HPDE6-E6E7 (cell line): Measurements from ENCODE around the gene MAP2K6.
"Not testable (repeated sequence)": the region's sequence is repeated elsewhere in the genome, so short reads cannot be mapped to it uniquely, and the experiment has no call there.

Experiments
- DNase-seq: peaks from one replicate; pipeline ENCODE4 v3.0.0; 2011; ENCODE audit warnings: missing footprints; ENCODE audit errors: extremely low spot score

MAP2K6 gene

DNA sequence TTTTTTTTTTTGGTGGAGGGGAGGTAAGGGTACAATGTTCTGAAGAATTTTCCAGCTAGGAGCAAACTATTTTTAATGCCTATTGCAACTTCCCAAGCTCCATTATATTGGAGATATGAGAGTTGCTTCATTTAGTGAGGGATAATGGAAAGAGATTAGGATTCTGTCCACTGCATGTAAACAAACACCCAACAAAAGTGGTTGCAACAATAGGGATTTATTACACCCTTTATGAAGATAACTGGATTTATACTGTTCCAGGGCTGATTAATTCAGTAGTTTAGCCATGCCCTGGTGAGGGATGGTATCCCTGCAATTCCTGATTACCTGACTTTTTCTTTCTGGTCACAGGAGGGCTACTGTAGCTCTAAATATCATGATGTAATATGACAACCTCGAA lies 40.5 kb downstream of the MAP2K6 start:
- no peak for DNase-seq

GRCh38 chr17:69457603-69458002 lies 43.1 kb downstream of the MAP2K6 start:
- no peak for DNase-seq

DNA sequence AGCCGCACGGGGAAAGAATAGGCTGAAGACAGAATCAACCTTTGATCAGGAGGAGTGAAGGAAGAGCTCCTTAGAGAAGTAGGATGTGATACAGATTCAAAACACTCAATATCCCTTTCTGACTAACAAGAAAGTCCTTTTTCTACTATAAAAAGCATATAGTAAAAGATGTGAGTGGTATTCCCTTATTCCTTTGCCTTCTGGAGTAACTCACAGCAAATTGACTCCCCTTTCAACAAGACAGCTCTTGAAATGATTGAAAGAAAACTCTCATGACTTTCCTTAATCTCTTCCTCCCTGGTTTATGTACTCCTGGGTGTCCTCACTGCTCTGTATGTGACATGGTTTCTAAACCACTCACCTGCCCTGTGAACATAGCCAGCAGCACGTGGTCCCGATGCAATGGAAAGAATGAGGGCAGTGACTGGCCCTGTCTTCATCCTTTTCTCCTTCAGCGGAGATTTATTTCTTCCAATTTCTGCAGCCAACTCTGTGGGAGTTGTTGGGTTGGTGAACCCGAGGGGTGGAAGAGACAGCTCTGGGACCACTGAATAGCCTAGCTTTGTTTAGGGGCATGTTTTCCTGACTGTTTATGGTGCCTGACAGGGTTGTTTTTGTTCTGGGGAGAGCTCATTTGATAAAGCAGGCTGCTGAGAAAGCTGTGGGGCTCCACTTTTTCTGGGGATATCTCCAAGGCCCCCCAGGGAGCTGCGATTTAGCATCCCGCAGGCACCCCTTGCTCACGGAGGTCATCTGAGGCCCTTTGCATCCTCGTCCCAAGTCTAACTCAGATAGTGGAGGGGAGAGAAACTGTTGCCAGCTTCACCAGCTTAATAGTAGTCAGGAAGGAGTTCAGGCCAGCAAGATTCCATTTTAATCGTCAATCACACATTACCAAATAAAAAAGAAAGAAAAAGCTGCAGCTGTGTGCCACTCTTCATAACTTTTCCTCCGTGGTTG lies 46.7 kb downstream of the MAP2K6 start:
- no peak for DNase-seq

DNA sequence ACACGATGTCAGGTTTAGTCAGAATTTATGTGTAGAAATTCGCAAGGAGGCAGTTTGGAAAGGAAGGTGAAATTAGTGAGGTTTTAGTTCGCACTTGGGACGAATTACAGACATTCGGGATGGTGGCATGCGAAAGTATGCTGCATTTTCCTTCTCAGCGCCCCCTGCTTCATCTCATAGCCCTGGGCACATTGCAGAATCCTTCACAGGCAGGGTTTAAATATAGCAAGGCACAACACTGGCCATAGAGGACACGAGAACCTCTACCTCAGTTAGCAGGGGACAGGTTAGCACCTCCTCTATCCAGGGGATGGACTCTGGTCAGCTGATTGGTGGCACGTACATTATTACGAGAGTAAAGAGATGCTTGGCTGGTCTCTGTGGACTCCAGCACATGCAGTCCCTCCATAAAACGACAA lies 47.5 kb downstream of the MAP2K6 start:
- DNase-seq, result no peak

GRCh38 chr17:69462882-69463281 lies 48.4 kb downstream of the MAP2K6 start:
- DNase-seq, result no peak

GRCh38 chr17:69466451-69466850 lies 52.0 kb downstream of the MAP2K6 start:
- no peak for DNase-seq

DNA sequence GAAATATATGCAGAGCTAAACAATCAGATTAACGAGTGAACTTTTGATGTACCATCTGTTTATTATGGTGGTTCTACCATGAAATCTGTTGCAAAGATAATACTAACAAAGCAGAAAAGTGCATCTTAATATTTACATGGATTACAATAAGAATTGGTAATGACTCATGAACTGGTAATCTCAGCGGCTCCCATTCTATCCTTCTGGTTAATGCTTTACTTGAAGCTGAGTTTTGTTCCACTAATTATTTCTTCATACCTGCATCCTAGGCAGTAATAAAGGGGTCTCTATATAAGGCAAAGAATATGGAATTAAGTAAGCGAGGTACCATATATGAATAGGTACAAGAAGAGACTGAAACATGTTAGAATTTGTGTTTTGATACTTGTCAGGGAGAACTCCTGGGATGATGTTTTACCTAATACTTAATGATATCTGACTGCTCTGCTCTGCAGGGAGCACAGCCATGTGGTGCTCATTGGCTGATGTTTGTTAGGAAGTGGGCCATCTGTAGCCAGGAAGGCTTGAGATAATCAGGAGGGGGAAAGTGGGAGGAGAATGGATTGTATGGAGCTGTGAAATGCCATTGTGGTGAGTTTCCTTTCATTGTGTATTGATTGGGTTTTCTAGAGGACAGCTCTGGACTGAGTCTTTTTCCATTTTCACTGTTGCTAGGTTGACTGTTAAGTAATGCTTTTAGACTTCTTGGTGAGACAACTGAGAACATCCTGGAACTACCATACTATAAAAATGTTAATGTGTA lies 52.6 kb downstream of the MAP2K6 start:
- DNase-seq, result no peak

DNA sequence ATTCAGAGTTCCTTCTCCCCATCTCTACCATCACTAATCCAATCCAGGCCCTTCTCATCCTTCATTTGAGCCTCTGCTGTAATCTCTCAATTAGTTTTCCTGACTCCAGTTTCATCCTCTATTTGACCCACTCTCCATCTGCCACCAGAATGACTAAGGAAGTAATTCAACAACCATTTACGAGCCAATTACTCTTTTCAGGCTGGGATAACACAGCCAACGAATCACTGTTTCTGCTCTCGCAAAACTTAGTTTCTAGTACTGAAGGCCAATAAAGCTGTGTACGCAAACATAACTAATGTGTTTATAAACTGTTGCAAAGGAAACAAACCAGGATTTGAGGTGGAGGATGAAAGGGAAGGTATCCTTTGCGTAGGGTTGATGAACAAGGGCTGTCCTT lies 53.7 kb downstream of the MAP2K6 start:
- no peak for DNase-seq

GRCh38 chr17:69470702-69471101 lies 56.2 kb downstream of the MAP2K6 start:
- no peak for DNase-seq

DNA sequence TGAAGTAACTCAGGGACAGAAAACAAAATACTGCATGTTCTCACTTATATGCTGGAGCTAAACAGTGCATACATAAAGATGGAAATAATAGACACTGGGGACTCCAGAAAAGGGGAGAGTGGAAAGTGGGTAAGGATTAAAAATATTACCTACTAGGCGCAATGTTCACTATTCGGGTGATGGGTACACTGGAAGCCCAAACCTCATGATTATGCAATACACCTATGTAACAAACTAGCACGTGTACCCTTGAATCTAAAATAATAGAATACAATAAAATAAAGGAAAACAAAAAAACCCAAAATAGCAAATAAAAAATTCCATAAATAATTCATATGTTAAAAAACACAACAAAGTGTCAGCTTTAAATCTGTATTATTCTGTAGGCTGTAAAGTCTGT lies 56.9 kb downstream of the MAP2K6 start:
- DNase-seq, result no peak

- no peak for DNase-seq
Measured at GRCh38 chr17:69473841-69474831, 59.6 kb downstream of the MAP2K6 start.

GRCh38 chr17:69477204-69477902 lies 62.9 kb downstream of the MAP2K6 start:
- DNase-seq, result no peak

DNA sequence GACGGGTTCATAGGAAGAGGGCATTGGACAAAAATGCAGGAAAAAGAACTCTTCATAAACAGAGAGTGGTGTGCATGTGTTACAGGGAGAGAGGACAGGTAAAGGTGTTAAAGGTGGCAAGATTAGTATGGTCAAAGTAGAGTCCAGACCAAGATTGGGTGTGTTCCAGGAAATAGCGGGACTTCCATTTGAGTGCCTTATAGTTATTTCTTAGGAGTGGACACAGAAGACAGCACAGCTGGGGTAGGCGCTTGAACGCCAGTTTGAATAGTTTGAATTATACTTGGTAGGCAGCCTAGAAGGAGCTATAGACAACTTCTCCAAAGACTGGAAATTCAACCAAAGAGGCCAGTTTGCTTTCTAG lies 63.4 kb downstream of the MAP2K6 start:
- DNase-seq, result no peak

DNA sequence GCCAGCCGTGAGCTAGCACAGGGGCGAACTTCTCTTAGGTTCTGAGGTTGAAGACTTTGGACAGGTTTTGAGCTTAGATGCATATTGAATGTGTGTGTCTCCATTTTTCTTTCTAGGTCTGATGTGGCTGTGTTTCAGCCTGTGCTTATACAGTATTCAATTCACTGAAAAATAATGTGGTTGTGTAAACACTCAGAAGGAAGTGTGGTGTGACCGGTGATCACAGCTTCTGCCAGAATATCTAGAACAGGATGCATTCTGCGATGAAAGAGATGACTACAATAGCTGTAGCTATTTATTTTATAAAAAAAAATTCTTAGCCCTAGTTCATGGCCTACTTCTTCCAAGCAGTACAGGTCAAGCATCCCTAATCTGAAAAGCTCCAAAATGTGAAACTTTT lies 64.4 kb downstream of the MAP2K6 start:
- DNase-seq, result no peak

GRCh38 chr17:69479756-69480155 lies 65.3 kb downstream of the MAP2K6 start:
- DNase-seq, result not testable (repeated sequence)

DNA sequence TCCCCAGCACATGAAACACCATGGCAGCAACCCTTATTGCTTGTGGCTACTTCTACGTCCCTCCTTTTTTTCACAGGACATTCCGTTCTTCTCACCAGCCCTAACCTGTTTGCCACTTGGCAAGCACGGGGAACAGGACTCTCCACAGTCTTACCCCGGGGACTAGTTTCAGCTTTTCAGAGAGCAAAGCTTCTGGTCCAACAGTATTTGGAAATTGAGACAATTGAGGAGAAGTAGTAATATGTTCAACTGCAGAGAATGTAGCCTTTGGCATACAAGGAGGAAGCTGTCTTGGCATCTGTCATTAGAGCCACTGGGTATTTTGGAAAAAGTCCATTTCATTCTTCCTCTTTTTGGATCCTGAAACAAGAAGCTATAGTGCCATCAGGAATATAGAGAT lies 65.7 kb downstream of the MAP2K6 start:
- DNase-seq, result no peak

DNA sequence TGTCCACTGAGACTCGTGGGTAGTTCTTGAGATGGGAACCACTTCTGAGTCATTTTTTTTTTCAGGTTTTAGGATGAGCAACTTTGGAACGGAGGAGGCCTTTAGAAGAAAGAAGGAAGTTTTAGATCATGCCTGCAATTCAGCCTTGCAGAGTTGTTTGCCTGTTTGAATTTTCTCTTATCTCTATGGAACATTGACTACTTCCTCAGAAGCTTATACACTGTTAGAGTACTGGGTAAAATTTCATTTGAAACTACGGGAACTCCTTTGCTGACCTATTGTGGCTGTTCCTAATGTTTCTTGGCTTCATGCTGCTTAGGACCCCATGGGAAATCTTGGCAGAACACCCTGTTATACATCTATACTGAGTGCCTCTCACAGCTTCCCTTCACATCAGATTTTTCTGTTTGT lies 70.8 kb downstream of the MAP2K6 start:
- no peak for DNase-seq

- no peak for DNase-seq
Measured at GRCh38 chr17:69485901-69486643, 71.6 kb downstream of the MAP2K6 start.

DNA sequence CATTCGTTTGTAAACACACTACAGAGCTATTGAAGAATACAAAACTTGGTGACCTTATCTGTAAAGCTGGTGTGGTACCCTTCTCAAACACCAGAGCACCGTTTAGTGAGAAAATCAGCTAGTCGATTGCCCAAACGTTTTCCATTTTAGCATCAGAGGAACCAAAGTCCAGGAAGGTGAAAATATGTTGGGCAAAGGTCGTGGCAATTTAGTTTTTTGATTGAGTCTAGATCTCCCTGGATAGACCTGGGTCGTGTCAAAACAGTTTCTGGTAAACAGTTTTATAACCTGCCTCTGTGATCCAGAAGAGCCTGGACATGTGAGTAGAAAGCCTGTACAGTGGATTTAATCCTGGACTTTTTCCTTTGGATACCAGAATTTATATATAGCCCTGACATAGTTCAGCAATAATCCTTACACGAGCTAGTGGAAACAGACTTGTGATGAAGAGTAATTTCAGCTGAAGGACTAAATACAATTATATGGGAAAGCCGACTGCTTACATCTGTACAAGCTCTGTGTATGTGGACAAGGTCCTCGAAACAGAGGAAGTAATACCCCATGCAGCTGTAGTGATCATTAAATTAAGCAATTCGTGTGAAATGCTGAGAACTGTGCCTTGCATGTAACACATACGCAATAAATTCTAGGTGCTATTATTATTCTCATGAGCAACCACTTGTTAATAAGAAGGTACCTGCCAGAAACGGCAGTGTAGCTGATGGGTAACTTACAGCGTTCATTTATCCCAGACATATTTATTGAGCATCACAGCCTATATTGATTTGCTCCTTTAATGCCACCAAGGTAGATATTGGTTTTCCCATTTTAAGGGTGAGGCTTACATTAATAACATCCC lies 72.5 kb downstream of the MAP2K6 start:
- no peak for DNase-seq
